ENCODE data around the gene TMCC1.

- TF ChIP-seq, protein P1, sequence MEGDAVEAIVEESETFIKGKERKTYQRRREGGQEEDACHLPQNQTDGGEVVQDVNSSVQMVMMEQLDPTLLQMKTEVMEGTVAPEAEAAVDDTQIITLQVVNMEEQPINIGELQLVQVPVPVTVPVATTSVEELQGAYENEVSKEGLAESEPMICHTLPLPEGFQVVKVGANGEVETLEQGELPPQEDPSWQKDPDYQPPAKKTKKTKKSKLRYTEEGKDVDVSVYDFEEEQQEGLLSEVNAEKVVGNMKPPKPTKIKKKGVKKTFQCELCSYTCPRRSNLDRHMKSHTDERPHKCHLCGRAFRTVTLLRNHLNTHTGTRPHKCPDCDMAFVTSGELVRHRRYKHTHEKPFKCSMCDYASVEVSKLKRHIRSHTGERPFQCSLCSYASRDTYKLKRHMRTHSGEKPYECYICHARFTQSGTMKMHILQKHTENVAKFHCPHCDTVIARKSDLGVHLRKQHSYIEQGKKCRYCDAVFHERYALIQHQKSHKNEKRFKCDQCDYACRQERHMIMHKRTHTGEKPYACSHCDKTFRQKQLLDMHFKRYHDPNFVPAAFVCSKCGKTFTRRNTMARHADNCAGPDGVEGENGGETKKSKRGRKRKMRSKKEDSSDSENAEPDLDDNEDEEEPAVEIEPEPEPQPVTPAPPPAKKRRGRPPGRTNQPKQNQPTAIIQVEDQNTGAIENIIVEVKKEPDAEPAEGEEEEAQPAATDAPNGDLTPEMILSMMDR (IDR thresholded peaks at IDR 0.05) = no peak
- no peak for TF ChIP-seq POLR2A (IDR thresholded peaks at IDR 0.05)
Observed at GRCh38 chr3:129756871-129757270, 136.6 kb downstream of the TMCC1 start.

All from thyroid gland (tissue), 4 donors.